Activated CD8-positive, alpha-beta memory T cell treated with anti-CD3 and anti-CD28 coated beads, Interleukin-2, amount 50 U/mL, for 1 hour (primary cell): ENCODE data around the gene IL10RB.

Source experiments
- DNase-seq: peaks from one replicate; pipeline ENCODE4 v3.0.0-alpha.2; 2020; ENCODE audit errors: extremely low read depth

Gene IL10RB

GRCh38 chr21:33330726-33331125 lies 64.6 kb downstream of the IL10RB start:
- DNase-seq = no peak

DNA sequence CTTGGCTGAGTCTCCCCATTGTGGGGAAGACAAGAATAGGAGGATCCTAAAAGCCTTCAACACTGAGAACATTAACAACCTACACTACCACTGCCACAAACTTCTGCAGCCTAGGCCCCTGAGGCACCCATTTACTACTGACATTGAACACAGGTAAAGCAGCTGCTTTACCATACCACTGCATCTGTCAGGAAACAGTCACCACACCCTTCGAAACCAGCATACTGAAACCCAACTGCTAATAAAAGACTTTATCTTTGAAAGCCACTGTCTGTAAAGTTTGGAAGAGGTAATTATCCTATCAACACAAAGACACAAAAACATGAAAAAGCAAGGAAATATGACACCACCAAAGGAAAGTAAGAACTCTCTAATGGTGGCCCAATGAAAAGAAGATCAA lies 66.0 kb downstream of the IL10RB start:
- no peak for DNase-seq

DNA sequence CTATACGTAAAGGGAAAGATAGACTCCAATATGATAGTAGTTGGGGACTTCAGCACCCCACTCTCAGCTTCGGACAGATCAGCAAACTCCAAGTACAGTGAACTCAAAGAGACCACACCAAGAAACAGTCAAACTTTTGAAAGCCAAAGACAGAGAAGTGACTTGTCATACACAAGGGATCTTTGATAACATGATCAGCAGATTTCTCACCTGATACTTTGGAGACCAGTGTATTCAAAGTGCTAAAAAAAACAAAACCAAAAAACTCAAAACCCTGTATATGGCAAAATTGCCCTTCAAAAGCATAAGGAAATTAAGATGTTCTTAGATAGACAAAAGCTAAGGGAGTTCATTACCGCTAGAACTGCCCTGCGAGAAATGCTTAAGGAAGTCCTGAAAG lies 68.0 kb downstream of the IL10RB start:
- no peak for DNase-seq

GRCh38 chr21:33334824-33335223 lies 68.7 kb downstream of the IL10RB start:
- no peak for DNase-seq

DNA sequence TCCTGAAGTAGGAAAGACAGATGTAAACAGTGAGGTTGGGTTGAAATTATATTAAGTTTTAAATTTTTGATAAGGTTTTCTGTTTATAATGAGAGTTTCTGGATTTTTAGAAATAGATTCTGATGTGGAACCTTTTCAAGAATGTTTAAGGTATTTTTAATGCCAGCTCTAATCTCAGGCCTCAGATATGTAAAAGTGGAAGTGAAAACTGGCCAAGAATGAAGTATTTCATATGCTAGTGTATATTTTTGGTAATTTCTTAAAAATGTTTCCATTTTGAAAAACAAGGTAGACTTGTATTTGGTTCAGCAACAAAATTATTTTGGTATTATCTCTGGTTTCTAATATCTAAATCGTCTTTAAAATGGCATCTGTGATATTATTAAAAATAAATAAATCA lies 73.0 kb downstream of the IL10RB start:
- DNase-seq = no peak

DNA sequence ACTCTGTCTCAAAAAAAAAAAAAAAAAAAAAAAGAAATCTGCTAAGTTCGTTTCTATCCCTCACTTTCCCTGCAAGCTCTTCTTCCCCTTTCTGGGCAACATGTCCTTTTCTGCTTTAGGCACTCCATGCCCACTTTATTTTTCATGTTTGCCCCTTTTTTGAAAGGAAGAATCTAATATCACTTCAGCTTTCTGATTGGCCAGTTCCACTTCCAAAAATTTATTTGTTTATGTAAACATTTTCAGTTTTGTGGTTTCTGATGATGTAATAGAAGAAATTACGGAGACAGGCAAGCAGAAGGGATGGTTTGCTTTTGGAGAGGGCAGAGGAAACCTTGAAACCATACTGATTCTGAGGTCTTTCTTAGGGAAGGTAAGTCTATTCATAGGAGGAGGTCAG lies 73.8 kb downstream of the IL10RB start:
- DNase-seq = no peak

DNA sequence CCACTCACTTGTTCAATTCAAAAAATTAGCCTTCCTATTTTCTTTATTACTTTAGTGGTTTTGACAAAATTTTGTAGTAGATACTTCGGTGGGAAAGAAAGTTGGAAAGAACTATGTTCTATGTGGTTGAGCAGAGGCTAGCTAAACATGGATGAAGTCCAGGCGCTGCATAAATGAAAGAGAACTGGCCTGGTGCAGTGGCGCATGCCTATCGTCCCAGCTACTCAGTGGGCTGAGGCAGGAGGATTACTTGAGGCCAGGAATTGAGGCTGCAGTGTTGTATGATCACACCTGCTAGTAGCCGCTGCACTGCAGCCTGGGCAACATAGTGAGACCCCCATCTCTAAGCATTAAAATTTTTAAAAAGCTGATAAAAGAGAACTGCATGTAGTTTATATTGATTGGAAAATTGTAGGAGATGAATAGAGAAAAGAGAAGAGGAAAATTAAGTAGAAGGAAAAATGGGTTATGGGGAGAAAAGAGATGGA lies 79.6 kb downstream of the IL10RB start:
- no peak for DNase-seq
